Kidney tubule cell (primary cell): ENCODE measurements around the gene CATSPERB.
"Not testable (repeated sequence)": the region's sequence is repeated elsewhere in the genome, so short reads cannot be mapped to it uniquely, and the experiment has no call there.

Experiments used
- DNase-seq: peaks from one replicate; pipeline ENCODE4 v3.0.0-alpha.2; 2018; ENCODE audit warnings: low spot score

Gene CATSPERB

DNA sequence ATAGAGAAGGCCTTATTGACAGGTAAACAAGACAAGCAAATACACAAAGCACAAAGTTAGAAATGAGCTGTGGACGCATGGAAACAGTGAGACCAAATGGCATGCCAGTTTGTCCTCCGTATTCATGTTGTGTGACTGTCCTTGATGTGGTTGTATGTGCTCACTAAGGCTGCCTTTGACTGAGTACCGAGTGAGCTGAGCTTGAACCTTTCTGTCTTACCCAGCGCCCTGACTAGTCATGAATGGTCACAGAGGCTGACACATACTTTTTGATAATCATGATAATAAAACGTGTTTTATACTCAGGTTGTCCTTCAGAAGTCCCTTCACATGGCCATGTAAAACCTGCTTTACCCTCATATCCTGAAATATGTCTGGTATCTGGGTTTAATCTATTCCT lies 553 bp upstream of the CATSPERB start:
- no peak for DNase-seq

DNA sequence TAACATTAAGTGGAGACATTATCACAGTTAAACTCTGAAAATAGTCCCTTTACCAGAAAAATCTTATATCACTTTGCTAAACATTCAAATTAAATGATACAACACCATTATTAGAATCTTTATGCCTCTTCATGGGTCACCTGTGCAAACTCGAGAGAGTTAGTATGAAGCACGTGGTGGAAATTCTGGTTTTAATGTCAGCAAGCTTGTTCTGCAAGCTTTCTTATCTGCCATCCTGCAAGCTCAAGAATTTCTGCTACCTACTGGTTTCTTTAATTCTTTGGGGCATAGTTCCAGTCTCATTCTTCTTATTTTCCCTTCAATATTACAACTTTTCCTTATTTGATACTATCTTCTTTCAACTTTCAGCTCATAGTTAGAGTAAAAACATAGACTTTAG lies 868 bp downstream of the CATSPERB start:
- DNase-seq = no peak

GRCh38 chr14:91729756-91730155 lies 2.1 kb downstream of the CATSPERB start:
- DNase-seq = no peak

GRCh38 chr14:91728616-91729183 lies 3.2 kb downstream of the CATSPERB start:
- no peak for DNase-seq

DNA sequence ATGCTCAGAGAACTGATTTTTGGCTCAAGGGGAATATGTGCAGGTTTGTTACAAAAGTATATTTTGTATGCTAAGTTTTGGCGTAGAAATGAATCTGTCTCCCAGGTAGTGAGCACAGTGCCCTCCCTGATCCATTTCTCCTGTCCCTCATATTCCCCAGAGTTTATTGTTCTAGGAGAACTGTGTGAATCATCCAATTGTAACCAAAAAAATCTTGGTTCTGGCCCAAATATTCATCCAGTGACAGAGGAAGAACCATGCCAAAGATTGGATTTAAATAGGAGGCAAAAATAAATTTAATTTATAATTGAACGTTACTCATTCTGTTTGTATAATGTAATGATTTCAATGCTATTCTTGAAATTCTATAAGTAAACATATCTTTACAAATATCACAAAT lies 4.8 kb downstream of the CATSPERB start:
- no peak for DNase-seq

DNA sequence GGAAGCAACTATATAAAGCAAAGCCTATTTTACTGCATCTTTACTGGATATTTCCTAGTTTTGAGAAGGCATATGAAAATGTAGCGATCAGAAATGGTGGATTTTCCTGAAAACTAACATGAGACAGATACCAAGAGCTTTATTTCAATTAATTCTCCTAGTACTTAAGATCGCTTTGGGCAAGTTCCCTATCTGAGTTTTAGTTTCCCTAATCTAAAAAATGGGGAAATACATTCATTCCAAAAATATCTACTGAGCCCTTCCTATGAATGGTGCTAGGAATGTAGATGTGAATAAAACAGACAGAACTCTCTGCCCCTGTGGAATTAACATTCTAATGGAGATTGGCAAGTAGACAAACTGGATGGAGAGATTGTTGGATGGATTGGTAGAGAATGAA lies 8.4 kb downstream of the CATSPERB start:
- DNase-seq = no peak

- DNase-seq = no peak
These were observed 9.5 kb downstream of the CATSPERB start for GRCh38 chr14:91722386-91722785.

DNA sequence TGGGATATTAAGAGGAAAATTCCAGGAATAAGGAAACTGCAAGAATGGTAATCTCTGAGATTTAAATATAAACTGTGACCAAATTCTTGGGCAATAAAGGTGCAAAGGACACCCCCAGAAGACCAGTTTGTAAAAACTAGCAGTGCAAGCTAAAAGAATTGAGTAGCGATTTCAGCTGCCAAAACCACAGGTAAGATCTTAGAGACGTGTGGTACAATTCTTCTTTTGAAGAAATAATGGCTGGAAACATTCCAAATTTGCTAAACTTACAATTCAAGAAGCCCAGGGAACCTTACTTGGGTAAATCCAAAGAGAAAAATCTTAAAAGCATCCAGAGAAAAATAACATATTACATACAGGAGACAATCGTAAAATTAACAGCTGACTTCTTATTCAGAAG lies 12.0 kb downstream of the CATSPERB start:
- DNase-seq = no peak

DNA sequence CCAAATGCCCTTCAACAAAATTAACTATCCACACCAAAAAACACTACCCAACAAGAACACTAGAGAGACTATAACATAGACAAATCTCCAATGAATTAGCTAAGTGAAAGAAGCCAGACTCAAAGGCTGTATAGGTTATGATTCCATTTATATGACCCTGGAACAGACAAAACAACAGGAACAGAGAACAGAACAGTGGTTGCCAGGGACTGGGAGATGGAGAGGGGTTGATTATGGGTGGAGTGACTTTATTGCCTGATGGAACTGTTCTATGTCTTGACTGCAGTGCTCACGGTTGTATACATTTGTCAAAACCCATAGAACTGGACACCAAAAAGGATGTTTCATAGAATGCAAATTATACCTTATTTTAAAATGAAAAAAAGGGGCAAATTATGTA lies 14.9 kb downstream of the CATSPERB start:
- DNase-seq = no peak

DNA sequence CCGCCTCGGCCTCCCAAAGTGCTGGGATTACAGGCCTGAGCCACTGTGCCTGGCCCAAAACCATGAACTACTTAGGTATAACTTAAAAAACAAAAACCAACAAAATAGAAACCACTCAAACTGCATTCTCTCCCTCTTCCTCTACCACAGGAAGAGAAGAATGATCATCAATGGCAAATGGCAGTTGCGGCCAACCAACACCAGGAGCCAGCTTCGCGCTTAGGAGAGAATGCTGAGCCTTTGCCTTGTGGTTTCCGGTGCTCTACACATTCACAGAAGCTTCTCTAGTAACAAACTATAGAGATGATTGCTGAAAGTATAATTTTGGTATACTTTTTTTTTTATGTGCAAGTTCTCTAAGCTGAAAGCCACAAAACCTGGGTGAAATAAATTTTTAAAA lies 17.1 kb downstream of the CATSPERB start:
- no peak for DNase-seq

DNA sequence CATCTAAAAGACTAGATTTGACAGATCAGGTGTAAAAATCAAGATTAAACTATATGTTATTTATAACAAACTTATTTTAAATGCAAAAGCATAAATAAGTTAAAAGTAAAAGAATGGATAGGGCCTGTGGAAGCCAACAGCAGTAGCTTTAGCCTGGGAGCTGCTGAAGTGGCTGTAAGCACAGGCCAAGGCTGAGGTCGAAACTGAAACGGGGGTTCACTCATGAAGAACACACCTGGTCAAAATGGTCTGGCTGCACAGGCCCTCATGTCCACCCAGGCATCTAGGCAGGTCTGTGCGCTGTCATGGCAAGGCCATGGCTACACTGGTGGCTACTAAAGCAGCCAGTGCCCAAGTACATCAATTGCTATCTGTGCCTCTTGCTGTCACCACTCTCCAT lies 23.1 kb downstream of the CATSPERB start:
- no peak for DNase-seq

DNA sequence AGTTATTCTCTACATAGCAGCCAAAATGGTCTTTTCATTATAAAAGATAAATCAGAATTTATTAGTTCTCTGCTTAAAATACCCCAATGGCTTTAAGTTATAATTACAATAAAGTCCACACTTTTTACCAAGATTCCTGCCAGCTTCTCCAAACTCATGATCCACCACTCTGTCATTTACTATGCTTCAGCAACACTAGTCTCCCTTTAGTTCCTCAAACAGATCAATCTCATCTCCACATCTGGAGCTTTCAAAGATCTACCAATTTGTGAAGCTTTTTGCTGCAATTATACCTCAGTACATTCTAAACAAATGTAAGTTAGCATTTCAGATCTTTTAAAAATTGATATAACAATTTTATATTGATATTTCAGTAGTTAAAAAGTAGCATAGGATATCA lies 24.9 kb downstream of the CATSPERB start:
- DNase-seq = no peak

DNA sequence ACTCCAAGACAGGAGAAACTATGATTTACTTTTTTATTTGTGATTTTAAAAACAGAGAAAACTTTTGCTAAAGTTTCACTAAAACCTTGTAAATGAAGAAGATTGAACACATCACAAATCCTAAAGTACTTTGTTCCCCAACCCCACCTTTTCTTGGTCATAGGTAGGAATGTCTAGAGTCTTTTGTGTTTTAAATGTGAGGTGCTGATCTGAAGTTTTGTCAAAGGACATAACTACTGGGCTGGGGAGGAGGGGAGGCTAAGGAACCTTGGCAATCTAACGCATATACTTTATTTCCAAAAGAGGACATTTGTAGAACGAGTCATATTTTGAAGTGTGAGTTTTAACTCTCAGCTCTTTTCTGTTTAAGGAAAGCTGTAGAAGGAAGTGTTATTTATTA lies 37.2 kb downstream of the CATSPERB start:
- no peak for DNase-seq

DNA sequence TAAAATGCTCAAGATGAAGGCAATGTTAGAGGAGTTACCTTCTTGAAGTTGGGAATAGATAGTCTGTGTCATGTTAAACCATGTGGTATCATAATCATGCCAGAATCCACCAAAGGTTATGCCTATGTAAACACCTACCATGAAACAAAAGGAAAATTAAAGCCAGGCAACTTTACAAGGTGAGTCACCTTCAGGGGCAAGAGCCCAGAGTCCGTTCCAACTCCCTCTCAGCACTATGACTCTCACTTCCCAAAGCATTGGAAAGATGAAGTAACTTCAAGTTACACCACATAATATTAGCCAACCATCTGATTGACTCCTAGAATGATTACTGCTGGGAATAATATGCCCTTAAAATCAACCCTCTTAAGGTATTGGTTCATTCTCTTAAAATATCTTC lies 38.5 kb downstream of the CATSPERB start:
- peak; percentile 62 for DNase-seq

GRCh38 chr14:91692075-91692474 lies 39.8 kb downstream of the CATSPERB start:
- DNase-seq = no peak

GRCh38 chr14:91689608-91690007 lies 42.3 kb downstream of the CATSPERB start:
- DNase-seq = no peak

DNA sequence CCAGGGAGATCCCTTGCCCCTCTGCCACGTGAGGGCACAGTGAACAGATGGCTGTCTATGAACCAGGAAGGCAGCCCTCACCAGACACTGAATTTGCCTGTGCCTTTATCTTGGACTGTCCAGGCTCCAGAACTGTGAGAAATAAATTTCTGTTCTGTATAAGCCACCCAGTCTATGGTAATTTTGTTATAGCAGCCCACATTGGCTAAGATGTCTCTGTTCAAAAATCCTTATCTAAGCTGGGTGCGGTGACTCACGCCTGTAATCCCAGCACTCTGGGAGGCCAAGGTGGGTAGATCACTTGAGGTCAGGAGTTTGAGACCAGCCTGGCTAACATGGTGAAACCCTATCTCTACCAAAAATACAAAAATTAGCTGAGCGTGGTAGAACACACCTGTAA lies 44.5 kb downstream of the CATSPERB start:
- DNase-seq = not testable (repeated sequence)

GRCh38 chr14:91685600-91685999 lies 46.3 kb downstream of the CATSPERB start:
- no peak for DNase-seq

- DNase-seq = no peak
These were observed 49.9 kb downstream of the CATSPERB start for GRCh38 chr14:91681893-91682563.

DNA sequence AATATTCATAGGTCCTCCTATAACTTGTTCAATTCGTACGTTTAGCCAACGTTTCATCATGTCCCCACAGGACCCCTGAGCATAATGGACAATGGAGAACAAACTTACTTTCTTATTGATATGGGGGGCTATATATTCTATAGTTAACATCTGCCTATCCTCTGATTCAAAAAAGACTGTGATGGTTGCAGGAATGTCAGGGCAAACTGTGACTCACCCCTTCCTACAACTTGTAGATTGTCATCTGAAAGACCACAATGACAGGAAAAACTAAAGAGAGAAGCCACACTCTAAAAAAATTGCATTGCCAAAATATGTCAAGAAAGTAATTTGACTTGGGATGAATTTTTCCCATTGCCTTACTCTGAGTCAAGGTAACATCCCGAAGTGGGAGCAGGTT lies 50.8 kb downstream of the CATSPERB start:
- no peak for DNase-seq

GRCh38 chr14:91679273-91679672 lies 52.6 kb downstream of the CATSPERB start:
- DNase-seq = no peak

GRCh38 chr14:91677687-91678086 lies 54.2 kb downstream of the CATSPERB start:
- not testable (repeated sequence) for DNase-seq

DNA sequence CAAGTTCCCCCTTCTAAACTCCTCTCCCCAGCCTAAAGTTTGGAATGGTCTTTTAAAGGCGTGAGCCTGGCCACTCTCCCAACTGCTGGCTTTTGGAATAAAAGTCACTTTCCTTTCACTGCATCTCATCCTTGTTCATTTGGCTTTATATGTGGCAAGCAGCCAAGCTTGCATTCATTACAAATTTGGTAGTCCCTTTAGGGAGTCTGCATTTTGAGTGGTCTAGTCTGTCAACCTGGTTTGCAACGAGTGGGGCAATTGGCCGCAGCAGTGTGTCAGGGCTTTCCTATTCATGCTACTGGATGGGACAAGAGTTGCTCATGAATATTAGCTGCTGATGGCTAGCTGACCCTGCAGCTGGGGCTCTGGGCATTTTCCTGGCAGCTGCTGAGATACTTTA lies 57.0 kb downstream of the CATSPERB start:
- no peak for DNase-seq

DNA sequence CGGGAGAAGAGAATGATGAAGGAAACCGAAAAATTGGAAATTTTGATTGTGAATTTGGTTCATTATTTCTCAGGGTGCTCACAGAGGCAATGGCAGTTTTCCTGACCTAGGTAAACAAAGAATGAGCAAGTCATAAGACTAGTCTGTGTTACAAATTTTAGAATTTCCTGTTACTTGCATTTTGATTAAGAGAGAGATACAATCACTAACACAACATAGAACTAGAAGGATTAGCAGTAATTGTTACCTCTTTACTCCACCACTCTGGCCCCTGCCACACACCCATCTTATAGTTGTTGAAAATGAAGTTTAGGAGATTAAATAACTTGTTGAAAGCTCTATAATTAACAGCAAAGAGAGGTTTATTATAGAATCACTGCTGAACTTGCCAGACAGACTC lies 62.0 kb downstream of the CATSPERB start:
- no peak for DNase-seq
